ENCODE results near the gene STIMATE.

STIMATE gene

GRCh38 chr3:52886049-52886730 lies 11.2 kb downstream of the STIMATE start:
- H3K36me3 ChIP-seq (ENCODE audit: control insufficient read depth in 5 of 5, insufficient read depth in 5 of 5, low read length in 5 of 5), result peaks cover 2 to 12% (median 3%) of the 10 kb centered on the region in 5 donors
- H3K27me3 ChIP-seq (ENCODE audit: control insufficient read depth in 5 of 5, insufficient read depth in 4 of 5, low read length in 5 of 5), result no peaks in the 10 kb centered on the region
- H3K4me3 ChIP-seq (ENCODE audit: low read depth in 1 of 5, low read length in 5 of 5), result no peak overlapping the region
- H3K4me1 ChIP-seq (ENCODE audit: control insufficient read depth in 5 of 5, insufficient read depth in 5 of 5, low read length in 5 of 5), result peaks cover 0 to 2% (median 2%) of the 10 kb centered on the region in 5 donors
- no peaks in the 10 kb centered on the region for H3K9me3 ChIP-seq (ENCODE audit: control insufficient read depth in 5 of 5, low read length in 5 of 5)
- H3K27ac ChIP-seq (ENCODE audit: low read depth, low read length), result no peak overlapping the region
- no peak overlapping the region for H3K9ac ChIP-seq (ENCODE audit: low read length in 5 of 5)

- Histone ChIP-seq H3K27me3 (ENCODE audit: control insufficient read depth in 5 of 5, insufficient read depth in 4 of 5, low read length in 5 of 5) (no peaks in the 10 kb centered on the region), H3K4me1 (ENCODE audit: control insufficient read depth in 5 of 5, insufficient read depth in 5 of 5, low read length in 5 of 5) (peaks cover 0 to 13% (median 12%) of the 10 kb centered on the region in 5 donors), H3K4me3 (ENCODE audit: low read depth in 1 of 5, low read length in 5 of 5) (no peak overlapping the region), H3K9me3 (ENCODE audit: control insufficient read depth in 5 of 5, low read length in 5 of 5) (no peaks in the 10 kb centered on the region), H3K27ac (ENCODE audit: low read depth, low read length) (no peak overlapping the region), H3K9ac (ENCODE audit: low read length in 5 of 5) (no peak overlapping the region), H3K36me3 (ENCODE audit: control insufficient read depth in 5 of 5, insufficient read depth in 5 of 5, low read length in 5 of 5) (peaks cover 2 to 12% (median 7%) of the 10 kb centered on the region in 5 donors)
Measured at GRCh38 chr3:52882377-52882776, 15.0 kb downstream of the STIMATE start.

- no peaks in the 10 kb centered on the region for H3K27me3 ChIP-seq (ENCODE audit: control insufficient read depth in 5 of 5, insufficient read depth in 4 of 5, low read length in 5 of 5)
- H3K9me3 ChIP-seq (ENCODE audit: control insufficient read depth in 5 of 5, low read length in 5 of 5), result no peaks in the 10 kb centered on the region
- peaks cover 2 to 12% (median 7%) of the 10 kb centered on the region in 5 donors for H3K36me3 ChIP-seq (ENCODE audit: control insufficient read depth in 5 of 5, insufficient read depth in 5 of 5, low read length in 5 of 5)
- H3K27ac ChIP-seq (ENCODE audit: low read depth, low read length), result no peak overlapping the region
- H3K4me1 ChIP-seq (ENCODE audit: control insufficient read depth in 5 of 5, insufficient read depth in 5 of 5, low read length in 5 of 5), result peaks cover 0 to 13% (median 12%) of the 10 kb centered on the region in 5 donors
- no peak overlapping the region for H3K4me3 ChIP-seq (ENCODE audit: low read depth in 1 of 5, low read length in 5 of 5)
- H3K9ac ChIP-seq (ENCODE audit: low read length in 5 of 5), result no peak overlapping the region
Measured at GRCh38 chr3:52881871-52882270, 15.5 kb downstream of the STIMATE start.

- peaks cover 0 to 13% (median 12%) of the 10 kb centered on the region in 5 donors for H3K4me1 ChIP-seq (ENCODE audit: control insufficient read depth in 5 of 5, insufficient read depth in 5 of 5, low read length in 5 of 5)
- no peak overlapping the region for H3K9ac ChIP-seq (ENCODE audit: low read length in 5 of 5)
- no peak overlapping the region for H3K4me3 ChIP-seq (ENCODE audit: low read depth in 1 of 5, low read length in 5 of 5)
- no peak overlapping the region for H3K27ac ChIP-seq (ENCODE audit: low read depth, low read length)
- no peaks in the 10 kb centered on the region for H3K9me3 ChIP-seq (ENCODE audit: control insufficient read depth in 5 of 5, low read length in 5 of 5)
- H3K27me3 ChIP-seq (ENCODE audit: control insufficient read depth in 5 of 5, insufficient read depth in 4 of 5, low read length in 5 of 5), result no peaks in the 10 kb centered on the region
- H3K36me3 ChIP-seq (ENCODE audit: control insufficient read depth in 5 of 5, insufficient read depth in 5 of 5, low read length in 5 of 5), result peaks cover 2 to 10% (median 2%) of the 10 kb centered on the region in 5 donors
Measured at GRCh38 chr3:52880474-52880873, 16.9 kb downstream of the STIMATE start.

GRCh38 chr3:52880047-52880446 lies 17.3 kb downstream of the STIMATE start:
- Histone ChIP-seq H3K4me1 (ENCODE audit: control insufficient read depth in 5 of 5, insufficient read depth in 5 of 5, low read length in 5 of 5) (peaks cover 0 to 13% (median 12%) of the 10 kb centered on the region in 5 donors), H3K9ac (ENCODE audit: low read length in 5 of 5) (no peak overlapping the region), H3K27me3 (ENCODE audit: control insufficient read depth in 5 of 5, insufficient read depth in 4 of 5, low read length in 5 of 5) (no peaks in the 10 kb centered on the region), H3K4me3 (ENCODE audit: low read depth in 1 of 5, low read length in 5 of 5) (no peak overlapping the region), H3K9me3 (ENCODE audit: control insufficient read depth in 5 of 5, low read length in 5 of 5) (no peaks in the 10 kb centered on the region), H3K27ac (ENCODE audit: low read depth, low read length) (no peak overlapping the region), H3K36me3 (ENCODE audit: control insufficient read depth in 5 of 5, insufficient read depth in 5 of 5, low read length in 5 of 5) (peaks cover 0 to 8% (median under 1%) of the 10 kb centered on the region in 5 donors)

GRCh38 chr3:52879581-52879980 lies 17.8 kb downstream of the STIMATE start:
- Histone ChIP-seq H3K4me1 (ENCODE audit: control insufficient read depth in 5 of 5, insufficient read depth in 5 of 5, low read length in 5 of 5) (peaks cover 0 to 13% (median 12%) of the 10 kb centered on the region in 5 donors), H3K36me3 (ENCODE audit: control insufficient read depth in 5 of 5, insufficient read depth in 5 of 5, low read length in 5 of 5) (peaks cover 0 to 8% (median 0%) of the 10 kb centered on the region in 5 donors), H3K27ac (ENCODE audit: low read depth, low read length) (no peak overlapping the region), H3K9ac (ENCODE audit: low read length in 5 of 5) (no peak overlapping the region), H3K27me3 (ENCODE audit: control insufficient read depth in 5 of 5, insufficient read depth in 4 of 5, low read length in 5 of 5) (no peaks in the 10 kb centered on the region), H3K9me3 (ENCODE audit: control insufficient read depth in 5 of 5, low read length in 5 of 5) (no peaks in the 10 kb centered on the region), H3K4me3 (ENCODE audit: low read depth in 1 of 5, low read length in 5 of 5) (no peak overlapping the region)

- H3K4me3 ChIP-seq (ENCODE audit: low read depth in 1 of 5, low read length in 5 of 5), result no peak overlapping the region
- no peaks in the 10 kb centered on the region for H3K27me3 ChIP-seq (ENCODE audit: control insufficient read depth in 5 of 5, insufficient read depth in 4 of 5, low read length in 5 of 5)
- no peak overlapping the region for H3K9ac ChIP-seq (ENCODE audit: low read length in 5 of 5)
- H3K27ac ChIP-seq (ENCODE audit: low read depth, low read length), result no peak overlapping the region
- no peaks in the 10 kb centered on the region for H3K9me3 ChIP-seq (ENCODE audit: control insufficient read depth in 5 of 5, low read length in 5 of 5)
- peaks cover 0 to 8% (median 0%) of the 10 kb centered on the region in 5 donors for H3K36me3 ChIP-seq (ENCODE audit: control insufficient read depth in 5 of 5, insufficient read depth in 5 of 5, low read length in 5 of 5)
- peaks cover 0 to 13% (median 12%) of the 10 kb centered on the region in 5 donors for H3K4me1 ChIP-seq (ENCODE audit: control insufficient read depth in 5 of 5, insufficient read depth in 5 of 5, low read length in 5 of 5)
Measured at GRCh38 chr3:52879090-52879489, 18.3 kb downstream of the STIMATE start.

GRCh38 chr3:52877085-52877484 lies 20.3 kb downstream of the STIMATE start:
- Histone ChIP-seq H3K9ac (ENCODE audit: low read length in 5 of 5) (no peak overlapping the region), H3K27ac (ENCODE audit: low read depth, low read length) (no peak overlapping the region), H3K36me3 (ENCODE audit: control insufficient read depth in 5 of 5, insufficient read depth in 5 of 5, low read length in 5 of 5) (peaks cover 0 to 8% (median 0%) of the 10 kb centered on the region in 5 donors), H3K4me3 (ENCODE audit: low read depth in 1 of 5, low read length in 5 of 5) (no peak overlapping the region), H3K27me3 (ENCODE audit: control insufficient read depth in 5 of 5, insufficient read depth in 4 of 5, low read length in 5 of 5) (no peaks in the 10 kb centered on the region), H3K9me3 (ENCODE audit: control insufficient read depth in 5 of 5, low read length in 5 of 5) (no peaks in the 10 kb centered on the region), H3K4me1 (ENCODE audit: control insufficient read depth in 5 of 5, insufficient read depth in 5 of 5, low read length in 5 of 5) (peaks cover 0 to 17% (median 12%) of the 10 kb centered on the region in 5 donors)

GRCh38 chr3:52874864-52875587 lies 22.3 kb downstream of the STIMATE start:
- no peaks in the 10 kb centered on the region for H3K9me3 ChIP-seq (ENCODE audit: control insufficient read depth in 5 of 5, low read length in 5 of 5)
- H3K4me1 ChIP-seq (ENCODE audit: control insufficient read depth in 5 of 5, insufficient read depth in 5 of 5, low read length in 5 of 5), result peaks cover 0 to 17% (median 12%) of the 10 kb centered on the region in 5 donors
- peaks cover 0 to 8% (median 0%) of the 10 kb centered on the region in 5 donors for H3K36me3 ChIP-seq (ENCODE audit: control insufficient read depth in 5 of 5, insufficient read depth in 5 of 5, low read length in 5 of 5)
- H3K4me3 ChIP-seq (ENCODE audit: low read depth in 1 of 5, low read length in 5 of 5), result no peak overlapping the region
- H3K27ac ChIP-seq (ENCODE audit: low read depth, low read length), result no peak overlapping the region
- H3K9ac ChIP-seq (ENCODE audit: low read length in 5 of 5), result no peak overlapping the region
- H3K27me3 ChIP-seq (ENCODE audit: control insufficient read depth in 5 of 5, insufficient read depth in 4 of 5, low read length in 5 of 5), result no peaks in the 10 kb centered on the region

- Histone ChIP-seq H3K4me3 (ENCODE audit: low read depth in 1 of 5, low read length in 5 of 5) (no peak overlapping the region), H3K27me3 (ENCODE audit: control insufficient read depth in 5 of 5, insufficient read depth in 4 of 5, low read length in 5 of 5) (no peaks in the 10 kb centered on the region), H3K4me1 (ENCODE audit: control insufficient read depth in 5 of 5, insufficient read depth in 5 of 5, low read length in 5 of 5) (peaks cover 0 to 12% (median 8%) of the 10 kb centered on the region in 5 donors), H3K9ac (ENCODE audit: low read length in 5 of 5) (no peak overlapping the region), H3K9me3 (ENCODE audit: control insufficient read depth in 5 of 5, low read length in 5 of 5) (no peaks in the 10 kb centered on the region), H3K27ac (ENCODE audit: low read depth, low read length) (no peak overlapping the region), H3K36me3 (ENCODE audit: control insufficient read depth in 5 of 5, insufficient read depth in 5 of 5, low read length in 5 of 5) (peaks cover 0 to 3% (median 0%) of the 10 kb centered on the region in 5 donors)
Measured at GRCh38 chr3:52874160-52874701, 23.1 kb downstream of the STIMATE start.

Data from subcutaneous abdominal adipose tissue (tissue), 5 donors.